ENCODE measurements around the gene DDX28. TPM values are rescaled to one million over a fixed set of nuclear protein-coding genes. Genes with fewer than 3 reads are reported as not detected.

The DDX28 gene
- polyA plus RNA-seq, 2 of the 4 experiments (the other 2 are of a cell fraction): 14.0 to 14.9 TPM

DNA sequence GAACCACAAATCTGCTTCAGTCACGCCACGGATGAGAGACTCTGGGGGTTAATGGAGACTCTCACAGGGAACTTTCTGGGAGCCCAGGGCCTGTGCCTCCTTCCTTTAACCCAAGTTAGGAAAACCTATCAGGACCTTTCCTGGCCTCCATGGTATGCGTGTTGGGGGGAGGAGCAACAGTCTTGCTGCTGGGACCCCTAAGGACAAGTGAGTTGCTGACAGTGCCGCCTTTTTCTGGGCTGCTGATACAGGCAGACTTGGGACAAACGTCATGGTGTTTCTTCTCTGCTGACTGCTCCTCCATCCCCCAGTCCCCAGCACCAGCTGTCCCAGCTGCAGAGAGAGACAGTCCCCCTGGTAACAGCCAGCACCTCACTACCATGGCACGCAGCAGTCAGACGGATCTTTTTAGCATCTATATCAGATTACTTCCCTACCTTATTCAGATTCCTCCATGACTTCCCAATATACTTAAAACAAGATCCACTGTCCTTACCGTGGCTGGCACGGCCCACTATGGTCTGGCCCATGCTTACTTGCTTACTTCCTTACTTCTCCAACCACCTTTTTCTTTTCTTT lies 13.8 kb downstream of the DDX28 start:
- Histone ChIP-seq H3K27ac (no peak overlapping the region), H3K4me2 (no peak overlapping the region), H3K4me1 (no peaks in the 10 kb centered on the region), H3K9me3 (no peaks in the 10 kb centered on the region), H3K4me3 (no peak overlapping the region)
- WGBS (ENCODE audit: missing lambda C conversion rate): 71% methylated on average over 9 of the region's 9 CpGs
- FAIRE-seq (no peak), ATAC-seq (no peak), DNase-seq (ENCODE audit: low read depth in 1 of 2, low spot score in 1 of 2) (no peak)
- TF ChIP-seq, protein P1, sequence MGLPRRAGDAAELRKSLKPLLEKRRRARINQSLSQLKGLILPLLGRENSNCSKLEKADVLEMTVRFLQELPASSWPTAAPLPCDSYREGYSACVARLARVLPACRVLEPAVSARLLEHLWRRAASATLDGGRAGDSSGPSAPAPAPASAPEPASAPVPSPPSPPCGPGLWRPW (IDR thresholded peaks at IDR 0.05): no peak
- TF ChIP-seq MAX (IDR thresholded peaks at IDR 0.05) (no peak), ZC3H11A (IDR thresholded peaks at IDR 0.05) (no peak), MAZ (IDR thresholded peaks at IDR 0.05; ENCODE audit: borderline replicate concordance, low read depth, low read length) (no peak), KDM5A (IDR thresholded peaks at IDR 0.05) (no peak), EP300 (IDR thresholded peaks at IDR 0.05) (no peak), ATOH8 (CRISPR knock-in tag; IDR thresholded peaks at IDR 0.05; ENCODE audit: low read depth) (no peak), E2F6 (IDR thresholded peaks at IDR 0.05; ENCODE audit: borderline replicate concordance, low read depth) (no peak), ZNF302 (CRISPR knock-in tag; IDR thresholded peaks at IDR 0.05) (no peak), BHLHE40 (IDR thresholded peaks at IDR 0.05; ENCODE audit: low read depth, low read length) (no peak), SMC3 (IDR thresholded peaks at IDR 0.05) (no peak), MYC (IDR thresholded peaks at IDR 0.05; ENCODE audit: borderline replicate concordance, low read length) (no peak), ESRRA (IDR thresholded peaks at IDR 0.05; ENCODE audit: borderline replicate concordance, low read length) (no peak), FOSL2 (IDR thresholded peaks at IDR 0.05) (no peak), FOSL2 (CRISPR knock-in tag; IDR thresholded peaks at IDR 0.05) (no peak), EHF (CRISPR knock-in tag; IDR thresholded peaks at IDR 0.05) (no peak), CEBPB (IDR thresholded peaks at IDR 0.05) (no peak), ZFP36 (IDR thresholded peaks at IDR 0.05; ENCODE audit: borderline replicate concordance, partially characterized antibody) (no peak), RNF2 (IDR thresholded peaks at IDR 0.05; ENCODE audit: borderline replicate concordance, low read depth) (no peak), TP53 (CRISPR knock-in tag; IDR thresholded peaks at IDR 0.05) (no peak)
- TF ChIP-seq, protein P2, sequence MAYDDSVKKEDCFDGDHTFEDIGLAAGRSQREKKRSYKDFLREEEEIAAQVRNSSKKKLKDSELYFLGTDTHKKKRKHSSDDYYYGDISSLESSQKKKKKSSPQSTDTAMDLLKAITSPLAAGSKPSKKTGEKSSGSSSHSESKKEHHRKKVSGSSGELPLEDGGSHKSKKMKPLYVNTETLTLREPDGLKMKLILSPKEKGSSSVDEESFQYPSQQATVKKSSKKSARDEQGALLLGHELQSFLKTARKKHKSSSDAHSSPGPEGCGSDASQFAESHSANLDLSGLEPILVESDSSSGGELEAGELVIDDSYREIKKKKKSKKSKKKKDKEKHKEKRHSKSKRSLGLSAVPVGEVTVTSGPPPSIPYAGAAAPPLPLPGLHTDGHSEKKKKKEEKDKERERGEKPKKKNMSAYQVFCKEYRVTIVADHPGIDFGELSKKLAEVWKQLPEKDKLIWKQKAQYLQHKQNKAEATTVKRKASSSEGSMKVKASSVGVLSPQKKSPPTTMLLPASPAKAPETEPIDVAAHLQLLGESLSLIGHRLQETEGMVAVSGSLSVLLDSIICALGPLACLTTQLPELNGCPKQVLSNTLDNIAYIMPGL (CRISPR knock-in tag; IDR thresholded peaks at IDR 0.05; ENCODE audit: borderline replicate concordance): no peak
- ChIA-PET CTCF (interaction anchor here (0.6 to 1.4 kb wide), 6 partner anchors 32 to 308 kb away, joined by 3 to 5 read pairs (median 4); partner anchors contain the start of gene NRN1L), POLR2A (no interaction called here)

DNA sequence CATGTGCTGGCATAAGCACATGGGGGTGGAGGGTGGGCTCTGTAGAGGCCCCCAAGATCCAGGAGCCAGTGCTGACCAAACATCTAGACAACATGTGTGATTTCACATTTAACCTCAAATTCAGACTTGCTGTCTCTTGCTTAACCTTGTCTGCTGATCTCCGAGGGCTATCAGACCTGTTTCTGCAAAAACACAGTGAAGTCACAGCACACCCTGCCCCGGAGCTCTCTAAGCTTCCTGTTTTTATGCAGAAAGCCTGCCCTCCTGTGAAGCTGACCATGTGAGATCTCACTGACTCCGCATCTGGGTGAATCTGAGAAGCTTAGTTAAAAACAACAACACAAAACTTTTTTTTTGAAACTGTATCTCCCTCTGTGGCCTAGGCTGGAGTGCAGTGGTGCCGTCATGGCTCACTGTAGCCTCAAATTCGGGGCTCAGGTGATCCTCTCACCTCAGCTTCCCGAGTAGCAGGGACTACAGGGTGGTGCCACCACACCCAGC lies 17.2 kb downstream of the DDX28 start:
- DNase-seq (ENCODE audit: low read depth in 1 of 2, low spot score in 1 of 2) (no peak), ATAC-seq (no peak; a peak in 1 of 6 replicates), FAIRE-seq (no peak)
- Histone ChIP-seq H3K4me1 (no peaks in the 10 kb centered on the region), H3K4me3 (no peak overlapping the region), H3K27ac (no peak overlapping the region), H3K9me3 (no peaks in the 10 kb centered on the region), H3K4me2 (no peak overlapping the region)
- ChIA-PET CTCF (interaction anchor here (0.8 to 2.0 kb wide), 4 partner anchors 12 to 525 kb away, joined by 3 to 6 read pairs (median 4); partner anchors contain the start of gene ATP6V0D1), POLR2A (no interaction called here)
- 42% methylated on average over 6 of the region's 6 CpGs for WGBS (ENCODE audit: missing lambda C conversion rate)
- no peak for TF ChIP-seq FOSB (CRISPR knock-in tag; IDR thresholded peaks at IDR 0.05)
- no peak for TF ChIP-seq MAZ (IDR thresholded peaks at IDR 0.05; ENCODE audit: borderline replicate concordance, low read depth, low read length)
- no peak for TF ChIP-seq ESRRA (IDR thresholded peaks at IDR 0.05; ENCODE audit: borderline replicate concordance, low read length)
- no peak for TF ChIP-seq PHF8 (IDR thresholded peaks at IDR 0.05; ENCODE audit: borderline replicate concordance, low read depth)
- TF ChIP-seq MAFK (IDR thresholded peaks at IDR 0.05; ENCODE audit: partially characterized antibody): no peak
- no peak for TF ChIP-seq GATA3 (IDR thresholded peaks at IDR 0.05; ENCODE audit: borderline replicate concordance)
- TF ChIP-seq RNF2 (IDR thresholded peaks at IDR 0.05; ENCODE audit: borderline replicate concordance, low read depth): no peak
- TF ChIP-seq JUNB (IDR thresholded peaks at IDR 0.05): no peak
- no peak for TF ChIP-seq NFE2L2 (conservative IDR thresholded peaks at IDR 0.05; ENCODE audit: low read length)
- no peak for TF ChIP-seq PBX3 (IDR thresholded peaks at IDR 0.05)
- TF ChIP-seq ZFP36 (IDR thresholded peaks at IDR 0.05; ENCODE audit: borderline replicate concordance, partially characterized antibody): no peak
- no peak for TF ChIP-seq CHD4 (IDR thresholded peaks at IDR 0.05; ENCODE audit: borderline replicate concordance)
- no peak for TF ChIP-seq ZC3H11A (IDR thresholded peaks at IDR 0.05)
- TF ChIP-seq EP300 (IDR thresholded peaks at IDR 0.05): no peak
